SU-DHL-6 (cell line): ENCODE data around the gene GRIK3.

Source experiments
- H2AFZ ChIP-seq: fragments of 200-600 bp; sonication (generic); 2 replicates; pipeline ENCODE4 v1.6.1; 2014; ENCODE audit warnings: low read depth, mild to moderate bottlenecking, moderate library complexity, mixed read lengths, antibody characterized with exemption, low read length; ENCODE audit not compliant: severe bottlenecking
- H3F3A ChIP-seq: fragments of 200-600 bp; shearing (Covaris generic); 2 replicates; pipeline ENCODE4 v1.6.0; 2016; ENCODE audit warnings: antibody characterized with exemption, mild to moderate bottlenecking; ENCODE audit not compliant: insufficient read depth
- H3K27ac ChIP-seq: fragments of 200-600 bp; sonication (generic); 2 replicates; pipeline ENCODE4 v1.5.1; 2016; ENCODE audit warnings: low read depth, mild to moderate bottlenecking, low read length, moderate library complexity, mixed read lengths
- H3K27me3 ChIP-seq: fragments of 200-600 bp; sonication (generic), shearing (Covaris generic); 2 replicates; pipeline ENCODE4 v1.6.0; 2014; ENCODE audit warnings: mild to moderate bottlenecking, low read length
- H3K36me3 ChIP-seq: fragments of 200-600 bp; sonication (generic); 2 replicates; pipeline ENCODE4 v1.6.1; 2014; ENCODE audit warnings: mild to moderate bottlenecking, low read length, mixed read lengths
- H3K4me2 ChIP-seq: fragments of 300-600, 200-600 bp; shearing (Covaris generic), sonication (generic); 2 replicates; pipeline ENCODE4 v1.6.0; 2014; ENCODE audit warnings: low read length, low read depth, mild to moderate bottlenecking; ENCODE audit not compliant: poor library complexity, severe bottlenecking
- H3K4me3 ChIP-seq: fragments of 200-600 bp; sonication (generic); 2 replicates; pipeline ENCODE4 v1.5.1; 2014; ENCODE audit warnings: antibody characterized with exemption, low read length, mild to moderate bottlenecking, mixed read lengths; ENCODE audit not compliant: insufficient read depth, poor library complexity, severe bottlenecking
- H3K79me2 ChIP-seq: fragments of 200-600 bp; sonication (generic); 2 replicates; pipeline ENCODE4 v1.6.1; 2014; ENCODE audit warnings: mild to moderate bottlenecking, low read length, moderate library complexity; ENCODE audit not compliant: insufficient read depth
- H3K9ac ChIP-seq: fragments of 200-600 bp; sonication (generic); 2 replicates; pipeline ENCODE4 v1.7.0; 2014; ENCODE audit warnings: mild to moderate bottlenecking, low read length
- H3K9me2 ChIP-seq: fragments of 200-600 bp; sonication (generic); replicated peaks from 2 replicates; pipeline ENCODE4 v1.6.1; 2014; ENCODE audit warnings: low read length; ENCODE audit not compliant: insufficient read depth
- H3K9me3 ChIP-seq: fragments of 200-600 bp; sonication (generic); 2 replicates; pipeline ENCODE4 v1.6.1; 2014; ENCODE audit warnings: low read length, mixed read lengths; ENCODE audit not compliant: insufficient read depth
- H4K20me1 ChIP-seq: fragments of 200-600 bp; sonication (generic); 2 replicates; pipeline ENCODE4 v1.6.1; 2014; ENCODE audit warnings: low read depth, mild to moderate bottlenecking, antibody characterized with exemption, low read length, moderate library complexity, mixed read lengths
- CTCF ChIP-seq: fragments of 200-600 bp; sonication (generic); IDR thresholded peaks from one replicate; pipeline ENCODE4 v1.5.1; 2017; ENCODE audit warnings: antibody characterized with exemption, mild to moderate bottlenecking, low read length, moderate library complexity; ENCODE audit not compliant: insufficient read depth, poor library complexity, severe bottlenecking
- EZH2phosphoT487 ChIP-seq: fragments of 200-600 bp; sonication (generic), shearing (Covaris generic); conservative IDR thresholded peaks from 2 replicates; pipeline ENCODE4 v1.6.1; 2018; ENCODE audit warnings: mild to moderate bottlenecking, antibody characterized with exemption, low read length, moderate library complexity, mixed read lengths

Gene GRIK3

GRCh38 chr1:36987276-36987675 is 47.0 kb downstream of the GRIK3 start:
- Histone ChIP-seq H3K27me3 (no peaks in the 10 kb centered on the region), H3K9ac (no peak overlapping the region), H2AFZ (no peak overlapping the region), H3K27ac (no peak overlapping the region), H3K4me3 (no peak overlapping the region), H3K9me3 (no peaks in the 10 kb centered on the region), H4K20me1 (no peaks in the 10 kb centered on the region), H3F3A (no peaks in the 10 kb centered on the region), H3K79me2 (no peaks in the 10 kb centered on the region), H3K9me2 (no peaks in the 10 kb centered on the region), H3K4me2 (no peak overlapping the region), H3K36me3 (no peaks in the 10 kb centered on the region)
- TF ChIP-seq CTCF (no peak), EZH2phosphoT487 (no peak)

GRCh38 chr1:36986241-36986985 is 47.9 kb downstream of the GRIK3 start:
- Histone ChIP-seq H3K36me3 (no peaks in the 10 kb centered on the region), H2AFZ (no peak overlapping the region), H3K9ac (no peak overlapping the region), H3K4me2 (no peak overlapping the region), H3K4me3 (no peak overlapping the region), H3K9me2 (no peaks in the 10 kb centered on the region), H3K79me2 (no peaks in the 10 kb centered on the region), H4K20me1 (no peaks in the 10 kb centered on the region), H3K27me3 (no peaks in the 10 kb centered on the region), H3K27ac (no peak overlapping the region), H3F3A (no peaks in the 10 kb centered on the region), H3K9me3 (no peaks in the 10 kb centered on the region)
- TF ChIP-seq CTCF = no peak
- TF ChIP-seq EZH2phosphoT487 = no peak

DNA sequence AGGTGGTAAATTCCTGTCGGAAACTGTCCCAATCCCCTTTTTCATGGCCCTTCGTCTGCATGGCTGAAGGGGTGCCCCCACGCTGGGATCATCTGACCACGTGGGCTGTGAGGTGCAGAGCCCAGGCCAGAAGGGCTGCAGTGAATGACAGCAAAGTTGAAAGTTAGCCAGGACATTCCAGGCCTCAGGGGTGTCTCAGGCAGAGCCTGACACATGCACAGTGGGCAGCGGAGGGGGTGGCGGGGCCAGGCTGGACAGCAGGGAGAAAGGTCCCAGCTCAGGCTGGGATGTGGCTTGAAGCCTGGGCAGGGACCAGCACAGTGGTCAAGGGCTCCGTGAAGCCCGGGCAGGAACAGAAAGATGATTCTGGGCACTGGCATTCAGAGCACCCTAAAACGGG is 49.6 kb downstream of the GRIK3 start:
- Histone ChIP-seq H4K20me1 (no peaks in the 10 kb centered on the region), H3K27ac (no peak overlapping the region), H3K4me3 (no peak overlapping the region), H3K9me3 (no peaks in the 10 kb centered on the region), H3K9ac (no peak overlapping the region), H3F3A (no peaks in the 10 kb centered on the region), H3K4me2 (no peak overlapping the region), H3K79me2 (no peaks in the 10 kb centered on the region), H3K9me2 (no peaks in the 10 kb centered on the region), H2AFZ (no peak overlapping the region), H3K36me3 (no peaks in the 10 kb centered on the region), H3K27me3 (no peaks in the 10 kb centered on the region)
- TF ChIP-seq CTCF = no peak
